Measurements from ENCODE around the gene CUBN. TPM values are rescaled to one million over a fixed set of nuclear protein-coding genes. Genes with fewer than 3 reads are reported as not detected.

CUBN gene
- total RNA-seq, 8 experiments from 2014 or later = 0.58 to 23.2 (median 1.4) TPM

DNA sequence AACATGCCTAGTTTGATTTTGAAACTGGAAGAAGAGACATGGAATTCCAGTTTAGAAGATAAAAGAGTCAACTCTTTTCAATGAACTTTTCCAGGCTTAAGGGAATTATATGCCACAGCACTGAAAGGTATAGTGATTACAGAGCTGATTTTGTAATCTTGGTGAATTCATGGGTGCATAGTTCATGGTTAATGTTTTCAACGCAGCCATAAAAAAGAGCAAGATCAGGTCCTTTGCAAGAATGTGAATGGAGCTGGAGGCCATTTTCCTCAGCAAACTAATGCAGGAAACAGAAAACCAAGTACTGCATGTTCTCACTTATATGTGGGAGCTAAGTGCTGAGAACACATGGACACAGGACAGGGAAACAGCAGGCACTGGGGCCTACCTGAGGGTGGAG, 94.2 kb downstream of the CUBN start:
- peaks cover 0 to 8% of the 10 kb centered on the region in 2 donors for H3K4me1 ChIP-seq (replicated peaks in 1 of 2)
- no peak for ATAC-seq (replicated peaks in 6 of 8)
- no peak overlapping the region for H3K4me3 ChIP-seq
- in situ Hi-C loops (cut with MboI; ENCODE audit: low pct_unique_long_range_greater_than_20kb in 2 of 9, low sequenced_read_pairs in 9 of 9, unreplicated experiment in 9 of 9) = loop anchor here in 1 of 9 experiments (25.0 kb wide), 1 partner anchor 177 kb away; the partner anchor contains the start of gene TRDMT1
- no peak overlapping the region for H3K27ac ChIP-seq
- 80 to 100% (median 86%) methylated on average over 1 of the region's 1 CpG; no CpG with 5 or more reads in 5 of the 10 experiments for WGBS, 10 experiments

GRCh38 chr10:17033529-17034260, 95.9 kb downstream of the CUBN start:
- in situ Hi-C loops (cut with MboI; ENCODE audit: low pct_unique_long_range_greater_than_20kb in 2 of 9, low sequenced_read_pairs in 9 of 9, unreplicated experiment in 9 of 9) = loop anchor here in 1 of 9 experiments (25.0 kb wide), 1 partner anchor 179 kb away; the partner anchor contains the start of gene TRDMT1
- Histone ChIP-seq H3K4me1 (replicated peaks in 1 of 2) (peaks cover 10 to 14% of the 10 kb centered on the region in 2 donors), H3K4me3 (no peak overlapping the region), H3K27ac (no peak overlapping the region)
- ATAC-seq (replicated peaks in 6 of 8) = peak in 1 of 8 experiments; percentile 16
- 74 to 100% (median 83%) methylated on average over 2 to 7 of the region's 7 CpGs for WGBS, 10 experiments

- WGBS, 10 experiments = 45 to 100% (median 87%) methylated on average over 2 to 10 of the region's 13 CpGs
- peaks cover 14 to 16% of the 10 kb centered on the region in 2 donors for H3K4me1 ChIP-seq (replicated peaks in 1 of 2)
- H3K4me3 ChIP-seq = no peak overlapping the region
- in situ Hi-C loops (cut with MboI; ENCODE audit: low pct_unique_long_range_greater_than_20kb in 2 of 9, low sequenced_read_pairs in 9 of 9, unreplicated experiment in 9 of 9) = loop anchor here in 1 of 9 experiments (25.0 kb wide), 1 partner anchor 180 kb away; the partner anchor contains the start of gene TRDMT1
- no peak overlapping the region for H3K27ac ChIP-seq
- peak in 3 of 8 experiments; percentile 23 to 39 (median 32) for ATAC-seq (replicated peaks in 6 of 8)
Observed at GRCh38 chr10:17031637-17032635, 97.7 kb downstream of the CUBN start.

DNA sequence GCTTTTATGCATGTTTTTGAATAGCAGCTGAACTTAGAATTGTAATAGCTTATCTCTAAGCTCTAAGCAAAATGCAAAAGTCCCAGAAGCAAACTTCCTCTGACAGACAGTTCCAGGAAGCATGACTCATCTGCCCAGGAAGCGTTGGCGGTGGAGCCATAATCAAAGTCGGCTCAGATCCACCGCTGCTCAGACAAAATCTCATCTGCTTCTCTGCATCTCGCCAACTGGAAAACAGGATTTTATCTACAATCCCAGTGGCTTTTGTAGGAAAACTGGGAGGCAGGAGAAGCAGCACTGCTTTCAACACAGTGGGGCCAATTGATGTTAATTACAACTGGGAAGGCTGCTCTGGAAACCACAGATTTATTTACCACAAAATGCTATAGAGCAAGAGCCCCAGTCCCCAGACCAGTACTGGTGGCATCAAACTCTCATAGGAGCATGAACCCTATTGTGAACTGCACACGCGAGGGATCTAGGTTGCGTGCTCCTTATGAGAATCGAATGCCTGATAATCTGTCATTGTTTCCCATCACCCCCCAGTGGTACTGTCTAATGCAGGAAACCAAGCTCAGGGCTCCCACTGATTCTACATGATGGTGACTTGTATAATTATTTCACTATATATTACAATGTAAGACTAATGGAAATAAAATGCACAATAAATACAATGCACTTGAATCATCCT, 99.9 kb downstream of the CUBN start:
- peaks cover 26 to 37% of the 10 kb centered on the region in 2 donors for H3K4me1 ChIP-seq (replicated peaks in 1 of 2)
- in situ Hi-C loops (cut with MboI; ENCODE audit: low pct_unique_long_range_greater_than_20kb in 2 of 9, low sequenced_read_pairs in 9 of 9, unreplicated experiment in 9 of 9) = loop anchor here in 2 of 9 experiments (10.0 to 25.0 kb wide), 2 partner anchors 175 to 183 kb away; partner anchors contain the start of gene TRDMT1 (in 2 of the 2)
- no peak overlapping the region for H3K4me3 ChIP-seq
- ATAC-seq (replicated peaks in 6 of 8) = peak in 7 of 8 experiments; percentile 23 to 94 (median 51)
- WGBS, 10 experiments = 0 to 80% (median 50%) methylated on average over 1 to 9 of the region's 9 CpGs; no CpG with 5 or more reads in 1 of the 10 experiments
- no peak overlapping the region for H3K27ac ChIP-seq

DNA sequence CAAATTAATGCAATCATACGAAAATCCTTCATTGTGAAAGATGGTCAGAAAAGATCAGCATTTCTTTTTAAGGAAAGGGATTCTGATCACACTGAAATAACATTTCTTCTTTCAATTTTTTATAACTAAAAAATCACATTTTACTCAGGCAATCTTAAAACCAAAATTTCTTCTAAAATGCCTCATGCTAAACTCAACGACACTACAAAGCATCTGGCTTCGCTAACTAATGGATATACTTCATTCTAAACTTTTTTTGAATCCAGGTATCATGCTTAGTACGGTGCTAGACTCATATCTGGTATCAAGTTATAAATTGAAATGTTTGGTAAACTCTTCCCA, 100.4 kb downstream of the CUBN start:
- WGBS, 10 experiments = 15 to 95% (median 75%) methylated on average over 3 to 4 of the region's 4 CpGs
- ATAC-seq (replicated peaks in 6 of 8) = no peak
- in situ Hi-C loops (cut with MboI; ENCODE audit: low pct_unique_long_range_greater_than_20kb in 2 of 9, low sequenced_read_pairs in 9 of 9, unreplicated experiment in 9 of 9) = loop anchor here in 2 of 9 experiments (10.0 to 25.0 kb wide), 2 partner anchors 176 to 183 kb away; partner anchors contain the start of gene TRDMT1 (in 2 of the 2)
- H3K27ac ChIP-seq = no peak overlapping the region
- H3K4me1 ChIP-seq (replicated peaks in 1 of 2) = peaks cover 26 to 38% of the 10 kb centered on the region in 2 donors
- no peak overlapping the region for H3K4me3 ChIP-seq

DNA sequence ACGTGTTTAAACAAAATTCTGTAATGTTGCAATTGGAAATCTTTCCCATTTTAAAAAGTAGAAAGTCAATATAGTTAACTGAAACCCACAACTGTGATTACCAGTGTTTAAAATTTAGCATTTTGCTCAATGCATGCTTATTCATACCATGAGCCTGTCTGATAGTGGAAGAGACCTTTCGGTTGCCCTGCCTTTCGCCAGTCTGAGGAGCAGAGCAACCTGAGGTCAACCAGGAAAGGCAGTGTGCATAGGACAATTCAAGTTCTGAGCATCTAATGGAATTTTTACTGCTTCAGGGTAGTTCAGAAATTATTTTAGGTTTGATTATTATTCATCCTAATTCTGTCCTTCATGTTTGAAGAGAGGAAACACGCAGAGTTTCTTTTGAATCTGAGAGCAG, 100.8 kb downstream of the CUBN start:
- in situ Hi-C loops (cut with MboI; ENCODE audit: low pct_unique_long_range_greater_than_20kb in 2 of 9, low sequenced_read_pairs in 9 of 9, unreplicated experiment in 9 of 9) = loop anchor here in 2 of 9 experiments (10.0 to 25.0 kb wide), 2 partner anchors 176 to 184 kb away; partner anchors contain the start of gene TRDMT1 (in 2 of the 2)

DNA sequence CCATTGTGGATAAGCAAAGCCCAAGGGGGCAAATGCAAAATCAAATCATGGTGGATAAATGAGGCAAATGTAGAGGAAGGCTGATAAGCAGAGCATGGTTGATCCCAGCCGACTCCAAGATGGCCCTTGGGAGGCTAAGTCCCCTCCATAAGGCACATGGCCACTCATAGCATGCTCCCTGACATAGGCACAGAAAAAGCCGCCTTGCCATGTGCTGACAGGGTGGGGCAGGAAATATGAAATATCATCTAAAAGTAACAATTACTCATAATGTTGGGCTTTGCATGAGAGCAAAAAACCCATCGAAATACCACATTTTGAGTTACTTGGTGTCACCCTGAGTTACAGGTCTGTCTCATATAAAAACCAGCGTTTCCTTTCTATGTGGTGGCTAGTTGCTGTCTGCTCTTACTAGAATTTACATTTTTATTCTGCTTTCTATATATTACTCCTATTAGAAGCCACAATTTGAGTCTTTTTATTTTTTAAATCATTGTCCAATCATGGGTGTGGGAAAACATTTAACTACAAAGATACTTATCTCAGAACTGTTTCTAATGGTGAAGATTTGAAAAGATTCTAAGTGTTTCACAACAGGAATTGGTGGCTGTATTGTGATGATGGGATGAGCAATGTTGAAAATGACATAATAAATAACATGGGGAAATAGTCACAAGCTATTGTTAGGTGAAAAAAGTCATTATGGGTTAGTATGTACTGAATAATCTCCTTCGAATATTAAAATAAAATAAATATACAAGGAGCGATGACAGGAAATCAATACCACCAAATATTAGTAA, 102.7 kb downstream of the CUBN start:
- no peak for ATAC-seq (replicated peaks in 6 of 8)
- Histone ChIP-seq H3K27ac (no peak overlapping the region), H3K4me1 (replicated peaks in 1 of 2) (peaks cover 46 to 61% of the 10 kb centered on the region in 2 donors), H3K4me3 (no peak overlapping the region)
- 39 to 96% (median 84%) methylated on average over 2 to 6 of the region's 6 CpGs for WGBS, 10 experiments
- in situ Hi-C loops (cut with MboI; ENCODE audit: low pct_unique_long_range_greater_than_20kb in 2 of 9, low sequenced_read_pairs in 9 of 9, unreplicated experiment in 9 of 9) = loop anchor here in 2 of 9 experiments (10.0 to 25.0 kb wide), 2 partner anchors 178 to 185 kb away; partner anchors contain the start of gene TRDMT1 (in 2 of the 2)

More for the DNA sequence above, 100.8 kb downstream of the CUBN start:
- peaks cover 30 to 42% of the 10 kb centered on the region in 2 donors for H3K4me1 ChIP-seq (replicated peaks in 1 of 2)
- WGBS, 10 experiments = 4 to 100% (median 92%) methylated on average over 2 to 4 of the region's 4 CpGs; no CpG with 5 or more reads in 1 of the 10 experiments
- H3K27ac ChIP-seq = no peak overlapping the region
- peak in 1 of 8 experiments; percentile 3 for ATAC-seq (replicated peaks in 6 of 8)
- no peak overlapping the region for H3K4me3 ChIP-seq

GRCh38 chr10:17025444-17026295, 103.9 kb downstream of the CUBN start:
- ATAC-seq (replicated peaks in 6 of 8) = peak in 7 of 8 experiments; percentile 62 to 86 (median 79)
- WGBS, 10 experiments = 0 to 55% (median 25%) methylated on average over 2 to 5 of the region's 7 CpGs; no CpG with 5 or more reads in 1 of the 10 experiments
- H3K27ac ChIP-seq = peak overlapping the region; percentile 40 to 64

GRCh38 chr10:17024461-17024860, 105.2 kb downstream of the CUBN start:
- no peak for ATAC-seq (replicated peaks in 6 of 8)
- peaks cover 43 to 68% of the 10 kb centered on the region in 2 donors for H3K4me1 ChIP-seq (replicated peaks in 1 of 2)
- no peak overlapping the region for H3K27ac ChIP-seq
- H3K4me3 ChIP-seq = no peak overlapping the region
- WGBS, 10 experiments = 88 to 100% (median 98%) methylated on average over 2 to 4 of the region's 4 CpGs; no CpG with 5 or more reads in 2 of the 10 experiments
- in situ Hi-C loops (cut with MboI; ENCODE audit: low pct_unique_long_range_greater_than_20kb in 2 of 9, low sequenced_read_pairs in 9 of 9, unreplicated experiment in 9 of 9) = loop anchor here in 1 of 9 experiments (10.0 kb wide), 1 partner anchor 180 kb away; the partner anchor contains the start of gene TRDMT1

More at GRCh38 chr10:17025444-17026295, 103.9 kb downstream of the CUBN start:
- Histone ChIP-seq H3K4me1 (replicated peaks in 1 of 2) (peaks cover 48 to 72% of the 10 kb centered on the region in 2 donors), H3K4me3 (no peak overlapping the region)
- in situ Hi-C loops (cut with MboI; ENCODE audit: low pct_unique_long_range_greater_than_20kb in 2 of 9, low sequenced_read_pairs in 9 of 9, unreplicated experiment in 9 of 9) = loop anchor here in 2 of 9 experiments (10.0 to 25.0 kb wide), 2 partner anchors 179 to 187 kb away; partner anchors contain the start of gene TRDMT1 (in 2 of the 2)
